AG08396 (cell line): ENCODE results near the gene IKBIP.
"Not testable (repeated sequence)": the region's sequence is repeated elsewhere in the genome, so short reads cannot be mapped to it uniquely, and the experiment has no call there.

Experiments
- DNase-seq: peaks from one replicate; pipeline ENCODE4 v3.0.0; 2012; ENCODE audit warnings: low spot score, mixed read lengths

The IKBIP gene

GRCh38 chr12:98644712-98645571 lies at the start of gene IKBIP, which contains the start of gene APAF1:
Gene IKBIP, minus strand, starts transcription at chr12:98644788. Its CDS starts 87 bp downstream, at chr12:98644701.
Gene APAF1, plus strand, starts transcription at chr12:98645290. Its CDS starts 3,070 bp downstream, at chr12:98648360.
- DNase-seq: peak; percentile 98

- DNase-seq: no peak
These were observed 46.8 kb upstream of the IKBIP start for GRCh38 chr12:98691351-98691750.

GRCh38 chr12:98686603-98687002 lies 42.0 kb upstream of the IKBIP start:
- no peak for DNase-seq

GRCh38 chr12:98684199-98684598 lies 39.6 kb upstream of the IKBIP start:
- no peak for DNase-seq

GRCh38 chr12:98679611-98680005 lies 35.0 kb upstream of the IKBIP start:
- DNase-seq: no peak

- no peak for DNase-seq
These were observed 34.5 kb upstream of the IKBIP start for GRCh38 chr12:98678946-98679610.

GRCh38 chr12:98678236-98678945 lies 33.8 kb upstream of the IKBIP start:
- no peak for DNase-seq

GRCh38 chr12:98674841-98675240 lies 30.3 kb upstream of the IKBIP start:
- no peak for DNase-seq

- no peak for DNase-seq
These were observed 26.9 kb upstream of the IKBIP start for GRCh38 chr12:98671459-98671858.

- no peak for DNase-seq
These were observed 25.2 kb upstream of the IKBIP start for GRCh38 chr12:98669751-98670150.

- DNase-seq: no peak
These were observed 15.9 kb upstream of the IKBIP start for GRCh38 chr12:98660521-98660920.

GRCh38 chr12:98656289-98657101 lies 11.9 kb upstream of the IKBIP start:
- DNase-seq: no peak

GRCh38 chr12:98653866-98654493 lies 9.4 kb upstream of the IKBIP start:
- DNase-seq: peak; percentile 56

- DNase-seq: no peak
These were observed 6.7 kb upstream of the IKBIP start for GRCh38 chr12:98651328-98651727.

GRCh38 chr12:98646294-98647090 lies 1.9 kb upstream of the IKBIP start:
- peak; percentile 18 for DNase-seq

GRCh38 chr12:98645572-98646067 lies 1.0 kb upstream of the IKBIP start:
- DNase-seq: peak; percentile 26

GRCh38 chr12:98644433-98644711 lies 216 bp downstream of the IKBIP start:
- DNase-seq: no peak

- not testable (repeated sequence) for DNase-seq
These were observed 1.8 kb downstream of the IKBIP start for GRCh38 chr12:98642801-98643200.

GRCh38 chr12:98639491-98639890 lies 5.1 kb downstream of the IKBIP start:
- DNase-seq: no peak

- no peak for DNase-seq
These were observed 6.6 kb downstream of the IKBIP start for GRCh38 chr12:98638009-98638408.
